Measurements from ENCODE around the gene DDT. TPM values are rescaled to one million over a fixed set of nuclear protein-coding genes. Genes with fewer than 3 reads are reported as not detected.

Gene DDT
- total RNA-seq, 4 donors from 2014 or later: 93.2 to 142 (median 111) TPM

DNA sequence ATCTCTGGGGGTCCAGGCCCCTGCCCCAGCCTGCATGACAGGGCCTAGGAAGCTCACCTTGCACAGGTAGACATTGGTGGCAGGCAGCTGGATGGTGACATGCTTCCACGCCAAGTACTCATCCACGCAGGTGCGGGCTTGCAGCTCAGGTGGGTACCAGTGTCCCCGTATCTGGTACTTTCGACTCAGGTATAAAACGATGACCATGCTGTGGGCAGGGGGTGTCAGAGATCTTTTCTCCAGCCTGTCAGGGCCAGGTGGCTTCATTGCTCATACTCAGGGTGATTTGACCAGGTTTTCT lies 32.6 kb upstream of the DDT start:
- Histone ChIP-seq H3K9me3 (no peaks in the 10 kb centered on the region), H3K27ac (no peak overlapping the region), H3K4me3 (no peak overlapping the region), H3K4me1 (peaks cover 0 to 16% (median 3%) of the 10 kb centered on the region in 3 donors), H3K36me3 (no peaks in the 10 kb centered on the region), H3K27me3 (no peaks in the 10 kb centered on the region)
- intact Hi-C loops (cut with DNase I): loop anchor here (5.0 kb wide), 1 partner anchor 70 kb away; no protein-coding TSS in a partner anchor
- no peak for DNase-seq
- 74 to 84% methylated on average over 6 of the region's 6 CpGs for WGBS, 2 donors
- TF ChIP-seq POLR2A (IDR thresholded peaks at IDR 0.05): no peak
- TF ChIP-seq, protein P1, sequence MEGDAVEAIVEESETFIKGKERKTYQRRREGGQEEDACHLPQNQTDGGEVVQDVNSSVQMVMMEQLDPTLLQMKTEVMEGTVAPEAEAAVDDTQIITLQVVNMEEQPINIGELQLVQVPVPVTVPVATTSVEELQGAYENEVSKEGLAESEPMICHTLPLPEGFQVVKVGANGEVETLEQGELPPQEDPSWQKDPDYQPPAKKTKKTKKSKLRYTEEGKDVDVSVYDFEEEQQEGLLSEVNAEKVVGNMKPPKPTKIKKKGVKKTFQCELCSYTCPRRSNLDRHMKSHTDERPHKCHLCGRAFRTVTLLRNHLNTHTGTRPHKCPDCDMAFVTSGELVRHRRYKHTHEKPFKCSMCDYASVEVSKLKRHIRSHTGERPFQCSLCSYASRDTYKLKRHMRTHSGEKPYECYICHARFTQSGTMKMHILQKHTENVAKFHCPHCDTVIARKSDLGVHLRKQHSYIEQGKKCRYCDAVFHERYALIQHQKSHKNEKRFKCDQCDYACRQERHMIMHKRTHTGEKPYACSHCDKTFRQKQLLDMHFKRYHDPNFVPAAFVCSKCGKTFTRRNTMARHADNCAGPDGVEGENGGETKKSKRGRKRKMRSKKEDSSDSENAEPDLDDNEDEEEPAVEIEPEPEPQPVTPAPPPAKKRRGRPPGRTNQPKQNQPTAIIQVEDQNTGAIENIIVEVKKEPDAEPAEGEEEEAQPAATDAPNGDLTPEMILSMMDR (IDR thresholded peaks at IDR 0.05): no peak

DNA sequence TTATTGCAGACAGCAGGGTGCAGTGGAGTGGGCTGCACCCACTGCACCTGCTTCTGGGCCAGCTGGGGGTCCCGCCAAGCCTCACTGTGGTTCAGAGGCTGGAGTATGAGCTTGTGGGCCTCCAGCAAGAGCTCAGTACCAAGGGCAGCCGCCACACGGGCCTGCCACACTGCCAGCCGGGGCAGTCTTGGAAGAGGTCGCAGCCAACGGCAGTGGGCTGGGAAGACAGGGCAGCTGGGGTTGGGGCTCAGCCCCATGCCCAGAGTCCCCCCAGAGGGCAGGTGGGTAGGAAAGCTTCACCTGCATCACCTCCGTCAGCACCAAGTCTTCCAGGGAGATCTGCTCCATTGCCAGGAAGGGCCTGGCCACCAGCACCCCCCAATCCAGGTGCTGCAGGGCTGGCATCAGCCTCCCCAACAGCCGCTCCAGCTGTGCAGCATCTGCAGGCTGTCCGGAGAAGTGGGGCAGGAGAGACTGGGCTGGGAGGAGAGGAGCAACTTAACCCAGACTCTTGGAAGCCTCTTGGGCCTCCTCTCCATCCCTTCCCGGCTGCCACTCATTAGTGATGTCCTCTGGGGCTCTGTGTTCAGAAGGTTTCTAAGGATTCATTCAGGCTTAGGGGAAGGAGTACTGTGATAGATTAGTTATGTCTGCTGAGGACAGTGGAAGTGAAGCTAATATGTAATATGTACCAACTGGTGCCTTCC lies 32.1 kb upstream of the DDT start:
- H3K27me3 ChIP-seq: no peaks in the 10 kb centered on the region
- DNase-seq: no peak
- H3K36me3 ChIP-seq: no peaks in the 10 kb centered on the region
- intact Hi-C loops (cut with DNase I): loop anchor here (5.0 kb wide), 1 partner anchor 69 kb away; no protein-coding TSS in a partner anchor
- H3K4me1 ChIP-seq: peaks cover 0 to 13% (median 0%) of the 10 kb centered on the region in 3 donors
- H3K9me3 ChIP-seq: no peaks in the 10 kb centered on the region
- H3K27ac ChIP-seq: no peak overlapping the region
- 55 to 78% methylated on average over 2 to 10 of the region's 10 CpGs for WGBS, 2 donors
- no peak for TF ChIP-seq POLR2A (IDR thresholded peaks at IDR 0.05)
- TF ChIP-seq, protein P1 (IDR thresholded peaks at IDR 0.05): no peak
- no peak overlapping the region for H3K4me3 ChIP-seq

DNA sequence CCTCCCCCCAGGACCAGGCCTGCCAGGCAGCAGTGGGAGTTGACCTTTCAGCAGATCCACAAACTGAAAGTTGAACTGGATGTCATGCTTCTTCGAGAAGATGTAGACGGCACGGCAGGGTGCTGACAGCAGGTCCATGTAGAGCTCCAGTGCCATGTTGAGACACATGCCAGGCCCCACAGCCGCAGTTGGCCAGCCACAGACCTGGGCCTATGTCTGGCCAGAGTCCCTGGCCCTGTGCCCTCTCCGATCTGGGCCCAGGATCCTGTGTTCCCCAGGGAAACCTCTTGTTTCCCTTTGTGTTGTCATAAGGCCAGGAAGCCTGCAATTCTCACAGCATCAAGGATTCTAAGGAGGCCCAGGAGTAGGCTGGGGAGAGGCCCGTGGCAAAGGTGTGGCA lies 31.0 kb upstream of the DDT start, which contains the start of gene GSTT4:
TSS of gene GSTT4 (minus strand) at position 253 of the 400 bp plus-strand sequence. CDS start at position 156, 97 bp downstream.
- Histone ChIP-seq H3K9me3 (no peaks in the 10 kb centered on the region), H3K27me3 (no peaks in the 10 kb centered on the region), H3K4me3 (no peak within 1 kb of the TSS), H3K4me1 (peaks cover 0 to 11% (median 0%) of the 10 kb centered on the region in 3 donors), H3K27ac (no peak within 1 kb of the TSS), H3K36me3 (no peaks in the 10 kb centered on the region)
- TF ChIP-seq, protein P1 (IDR thresholded peaks at IDR 0.05): no peak
- TF ChIP-seq POLR2A (IDR thresholded peaks at IDR 0.05): no peak
- no peak for DNase-seq
- 60 to 79% methylated on average over 5 to 6 of the region's 6 CpGs for WGBS, 2 donors
- intact Hi-C loops (cut with DNase I): loop anchor here (5.0 kb wide), 1 partner anchor 68 kb away; no protein-coding TSS in a partner anchor

DNA sequence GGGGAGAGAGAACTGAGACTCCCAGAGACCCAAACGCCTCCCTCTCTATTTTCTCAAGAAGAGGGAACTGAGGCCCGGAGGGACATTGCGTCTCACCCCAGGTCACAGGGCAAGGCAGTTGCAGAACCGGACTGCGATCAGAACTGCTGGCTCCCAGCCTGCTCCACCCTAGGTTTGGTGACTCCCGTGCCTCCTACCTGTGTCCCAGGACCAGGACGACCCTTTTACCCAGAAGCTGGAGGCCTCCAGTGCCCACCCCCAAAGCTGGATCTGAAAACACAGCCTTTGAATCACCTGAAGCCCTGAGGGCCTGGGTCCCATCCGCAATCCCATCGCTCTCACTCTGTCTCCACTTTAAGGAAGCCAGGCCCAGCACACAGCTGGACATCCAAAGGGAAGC lies 29.6 kb upstream of the DDT start:
- H3K9me3 ChIP-seq: no peaks in the 10 kb centered on the region
- H3K36me3 ChIP-seq: no peaks in the 10 kb centered on the region
- no peak overlapping the region for H3K4me3 ChIP-seq
- no peaks in the 10 kb centered on the region for H3K27me3 ChIP-seq
- WGBS, 2 donors: 74 to 78% methylated on average over 8 of the region's 9 CpGs
- DNase-seq: no peak
- TF ChIP-seq, protein P1 (IDR thresholded peaks at IDR 0.05): no peak
- no peak for TF ChIP-seq POLR2A (IDR thresholded peaks at IDR 0.05)
- intact Hi-C loops (cut with DNase I): no loop called here
- H3K27ac ChIP-seq: no peak overlapping the region
- H3K4me1 ChIP-seq: peaks cover 0 to 11% (median 0%) of the 10 kb centered on the region in 3 donors

DNA sequence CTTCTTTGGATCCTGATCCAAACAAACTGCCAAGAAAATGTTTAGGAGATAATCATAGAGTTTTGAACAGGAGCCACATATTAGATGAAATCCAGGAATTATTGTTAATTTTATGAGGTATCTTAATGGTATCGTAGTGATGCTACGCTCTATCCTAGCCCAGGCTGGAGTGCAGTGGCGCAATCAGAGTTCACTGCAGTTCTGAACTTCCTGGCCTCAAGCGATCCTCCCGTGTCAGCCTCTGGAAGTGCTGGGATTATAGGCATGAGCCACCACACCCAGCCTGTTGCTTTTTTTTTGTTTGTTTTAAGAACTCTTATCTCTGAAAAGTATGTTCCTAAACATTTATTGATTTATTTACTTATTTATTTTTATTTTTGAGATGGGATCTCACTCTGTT lies 28.6 kb upstream of the DDT start:
- intact Hi-C loops (cut with DNase I): no loop called here
- Histone ChIP-seq H3K9me3 (no peaks in the 10 kb centered on the region), H3K27me3 (no peaks in the 10 kb centered on the region), H3K4me3 (no peak overlapping the region), H3K27ac (no peak overlapping the region), H3K4me1 (peaks cover 0 to 11% (median 0%) of the 10 kb centered on the region in 3 donors), H3K36me3 (no peaks in the 10 kb centered on the region)
- DNase-seq: no peak
- WGBS, 2 donors: 69 to 72% methylated on average over 5 of the region's 5 CpGs
- TF ChIP-seq, protein P1 (IDR thresholded peaks at IDR 0.05): no peak
- no peak for TF ChIP-seq POLR2A (IDR thresholded peaks at IDR 0.05)
